Choroid plexus epithelial cell (primary cell): ENCODE results near the gene SLC25A21.

Source experiments
- DNase-seq: peaks from one replicate; pipeline ENCODE4 v3.0.0-alpha.2; 2010; ENCODE audit warnings: low read depth
- H3K4me3 ChIP-seq: 2 replicates; pipeline ENCODE4 v1.5.1; 2011; ENCODE audit warnings: low read depth, mild to moderate bottlenecking, control low read depth, low read length, moderate library complexity
- TF ChIP-seq, protein P1 (sequence below): conservative IDR thresholded peaks from 2 replicates; pipeline ENCODE4 v1.5.1; 2011; ENCODE audit warnings: low read depth, mild to moderate bottlenecking, control low read depth, inconsistent platforms, low read length, moderate library complexity

Gene SLC25A21

DNA sequence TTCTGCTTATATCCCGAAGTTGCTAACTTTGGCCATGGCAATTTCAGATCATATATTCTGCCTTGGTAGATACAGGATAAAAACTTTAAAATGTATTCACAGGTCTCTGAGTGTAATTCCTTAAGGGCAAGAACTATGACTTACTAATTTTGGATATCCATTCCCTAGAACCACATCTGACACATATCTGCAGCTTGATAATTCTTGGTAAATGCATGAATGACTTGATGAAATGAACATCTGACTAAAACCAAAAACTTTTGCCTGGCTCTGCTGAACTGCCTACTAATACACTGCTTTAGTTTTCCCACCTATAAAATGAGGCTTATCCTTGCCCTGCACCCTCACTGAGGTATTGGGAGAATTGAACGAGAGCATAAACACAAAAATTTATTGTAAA is 32.2 kb downstream of the SLC25A21 start:
- TF ChIP-seq, protein P1, sequence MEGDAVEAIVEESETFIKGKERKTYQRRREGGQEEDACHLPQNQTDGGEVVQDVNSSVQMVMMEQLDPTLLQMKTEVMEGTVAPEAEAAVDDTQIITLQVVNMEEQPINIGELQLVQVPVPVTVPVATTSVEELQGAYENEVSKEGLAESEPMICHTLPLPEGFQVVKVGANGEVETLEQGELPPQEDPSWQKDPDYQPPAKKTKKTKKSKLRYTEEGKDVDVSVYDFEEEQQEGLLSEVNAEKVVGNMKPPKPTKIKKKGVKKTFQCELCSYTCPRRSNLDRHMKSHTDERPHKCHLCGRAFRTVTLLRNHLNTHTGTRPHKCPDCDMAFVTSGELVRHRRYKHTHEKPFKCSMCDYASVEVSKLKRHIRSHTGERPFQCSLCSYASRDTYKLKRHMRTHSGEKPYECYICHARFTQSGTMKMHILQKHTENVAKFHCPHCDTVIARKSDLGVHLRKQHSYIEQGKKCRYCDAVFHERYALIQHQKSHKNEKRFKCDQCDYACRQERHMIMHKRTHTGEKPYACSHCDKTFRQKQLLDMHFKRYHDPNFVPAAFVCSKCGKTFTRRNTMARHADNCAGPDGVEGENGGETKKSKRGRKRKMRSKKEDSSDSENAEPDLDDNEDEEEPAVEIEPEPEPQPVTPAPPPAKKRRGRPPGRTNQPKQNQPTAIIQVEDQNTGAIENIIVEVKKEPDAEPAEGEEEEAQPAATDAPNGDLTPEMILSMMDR: no peak
- H3K4me3 ChIP-seq: no peak overlapping the region
- no peak for DNase-seq

GRCh38 chr14:37139710-37140109 is 32.7 kb downstream of the SLC25A21 start:
- no peak overlapping the region for H3K4me3 ChIP-seq
- DNase-seq: no peak
- TF ChIP-seq, protein P1: no peak

- TF ChIP-seq, protein P1: no peak
- DNase-seq: no peak
- no peak overlapping the region for H3K4me3 ChIP-seq
These were observed 33.5 kb downstream of the SLC25A21 start for GRCh38 chr14:37138898-37139297.

GRCh38 chr14:37133284-37133913 is 39.0 kb downstream of the SLC25A21 start:
- TF ChIP-seq, protein P1: no peak
- no peak for DNase-seq
- H3K4me3 ChIP-seq: no peak overlapping the region

GRCh38 chr14:37131205-37131604 is 41.2 kb downstream of the SLC25A21 start:
- no peak overlapping the region for H3K4me3 ChIP-seq
- TF ChIP-seq, protein P1: no peak
- no peak for DNase-seq

- H3K4me3 ChIP-seq: no peak overlapping the region
- DNase-seq: no peak
- TF ChIP-seq, protein P1: no peak
These were observed 43.4 kb downstream of the SLC25A21 start for GRCh38 chr14:37129047-37129446.

- TF ChIP-seq, protein P1: peak; percentile 35
- DNase-seq: peak; percentile 41
- no peak overlapping the region for H3K4me3 ChIP-seq
These were observed 47.8 kb downstream of the SLC25A21 start for GRCh38 chr14:37124614-37125013.
